Activated T-helper 1 cell treated with anti-CD3 and anti-CD28 coated beads, Interleukin-2, amount 50 U/mL, for 16 hours (primary cell): ENCODE measurements around the gene OLFML1.

Experiments
- DNase-seq, 2 donors: peaks; one replicate each; pipeline ENCODE4 v3.0.0-alpha.2; 2020; ENCODE audit warnings: low read depth in 1 of 2, low spot score in 1 of 2

Gene OLFML1

DNA sequence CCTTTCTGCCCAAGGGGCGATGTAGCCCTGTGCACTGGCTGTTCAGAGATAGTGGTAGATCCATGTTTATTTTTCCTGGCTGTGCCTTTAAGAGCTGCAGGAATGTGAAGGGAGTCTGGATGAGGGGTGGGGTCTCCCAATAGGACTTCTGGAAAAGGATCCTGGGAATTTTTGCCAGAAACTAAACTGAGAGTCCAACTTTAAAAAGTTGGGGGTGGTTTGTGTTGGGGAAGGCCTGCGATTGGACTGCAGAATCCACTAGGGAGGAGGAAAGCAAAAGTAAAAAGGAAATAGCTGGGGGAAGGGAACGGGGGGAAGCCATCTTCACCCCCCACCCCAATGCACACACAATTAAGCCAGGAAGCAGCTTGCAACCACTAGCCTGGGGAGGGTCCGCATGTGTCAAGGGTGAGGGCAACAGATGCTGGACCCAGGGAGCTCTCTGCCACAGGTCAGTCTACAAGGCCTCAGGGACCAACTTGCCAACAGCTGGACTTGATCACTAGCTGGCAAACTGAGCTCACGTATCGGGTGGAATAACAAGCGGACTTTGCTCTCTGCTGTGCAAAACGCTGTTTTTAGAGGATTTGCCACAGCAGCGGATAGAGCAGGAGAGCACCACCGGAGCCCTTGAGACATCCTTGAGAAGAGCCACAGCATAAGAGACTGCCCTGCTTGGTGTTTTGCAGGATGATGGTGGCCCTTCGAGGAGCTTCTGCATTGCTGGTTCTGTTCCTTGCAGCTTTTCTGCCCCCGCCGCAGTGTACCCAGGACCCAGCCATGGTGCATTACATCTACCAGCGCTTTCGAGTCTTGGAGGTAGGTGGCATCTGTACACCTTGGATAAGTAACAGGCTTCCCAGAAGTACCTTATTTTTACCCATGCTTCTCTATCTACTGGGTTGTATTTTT, at the start of gene OLFML1:
Gene OLFML1, plus strand, starts transcription at position 321 of the 912 bp plus-strand sequence. Its CDS starts 370 bp downstream, at position 691.
- DNase-seq: no peak

DNA sequence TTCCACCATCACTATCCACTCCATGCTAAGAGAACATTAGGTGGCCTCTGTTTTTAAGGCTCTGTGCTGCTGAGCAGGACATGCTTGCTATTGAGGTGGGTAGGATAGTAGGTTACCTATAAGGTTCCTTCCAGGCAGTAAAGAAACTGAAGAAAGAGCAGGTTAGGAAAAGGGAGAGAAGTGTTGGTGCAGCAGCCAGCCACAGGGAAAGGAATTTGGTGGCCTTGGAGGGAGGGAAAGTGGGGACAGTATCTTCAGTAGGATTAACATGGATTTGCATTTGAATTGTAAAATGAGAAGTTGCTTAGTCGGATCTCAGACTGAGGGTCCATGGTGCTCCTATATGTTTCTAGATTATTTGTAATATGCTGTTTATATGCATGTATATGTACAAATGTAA, 49.2 kb upstream of the OLFML1 start:
- DNase-seq: no peak

DNA sequence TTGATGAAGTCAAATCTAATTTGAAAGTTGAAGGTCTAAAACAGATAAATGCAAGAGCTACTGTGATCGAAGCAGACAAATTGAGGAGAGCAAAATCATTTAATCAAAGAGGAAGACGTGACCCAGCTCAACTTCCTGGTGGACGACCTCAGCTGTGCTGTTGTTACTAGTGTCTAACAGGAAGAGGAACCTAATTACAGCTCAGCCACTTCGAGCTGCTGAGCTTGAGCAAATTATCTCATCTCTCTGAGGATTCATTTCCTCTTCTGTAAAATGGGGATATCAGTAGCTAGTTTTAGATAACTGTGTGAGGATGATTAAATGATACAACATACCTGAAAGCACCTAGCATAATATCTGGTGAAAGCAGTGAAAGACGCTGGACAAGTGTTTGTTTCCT, 48.6 kb upstream of the OLFML1 start:
- no peak for DNase-seq

DNA sequence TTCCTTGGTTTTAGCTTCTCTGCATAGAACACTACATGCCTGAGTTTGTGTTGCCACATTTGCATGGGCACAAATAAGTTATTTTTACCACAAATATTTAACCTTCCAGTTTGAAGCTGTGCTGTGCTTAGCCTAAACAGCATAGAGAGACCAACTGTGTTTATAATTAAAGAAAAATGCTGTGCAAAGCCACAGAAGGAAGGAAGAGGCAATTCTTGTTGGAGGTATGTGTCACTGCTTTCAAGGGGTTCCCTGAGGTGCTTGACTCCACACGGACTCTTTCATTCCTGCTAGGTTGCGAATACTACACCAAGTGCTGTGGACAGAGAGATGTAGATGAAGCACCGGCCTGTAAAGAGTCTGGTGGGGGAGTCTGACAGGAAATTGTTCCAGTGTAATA, 47.6 kb upstream of the OLFML1 start:
- DNase-seq: no peak

DNA sequence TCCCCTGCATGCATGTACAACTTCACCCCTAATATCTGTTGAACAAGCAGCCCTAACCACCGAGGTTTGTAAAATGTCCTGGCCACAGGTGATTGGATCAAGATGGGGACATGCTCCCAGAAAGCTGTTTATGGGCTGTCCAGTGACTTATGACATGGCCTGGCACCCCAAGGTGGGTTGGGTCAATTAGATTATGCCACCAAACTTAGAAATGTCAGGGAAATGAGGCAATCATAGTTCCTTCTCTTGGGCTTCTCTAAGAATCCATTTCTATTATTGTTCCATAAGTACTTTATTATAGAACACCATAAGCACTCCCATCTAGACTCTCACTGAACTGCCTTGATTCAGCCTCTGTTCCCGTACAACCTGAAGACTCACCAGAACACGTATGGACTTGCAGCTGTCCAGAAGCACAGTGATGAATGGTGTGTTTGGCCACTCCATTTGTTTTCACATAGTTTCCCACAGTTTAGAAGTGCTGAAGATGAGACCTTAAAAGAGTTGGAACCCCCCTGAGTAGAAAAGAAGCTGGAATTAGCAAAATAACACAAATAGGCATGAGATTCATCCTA, 45.5 kb upstream of the OLFML1 start:
- no peak for DNase-seq

DNA sequence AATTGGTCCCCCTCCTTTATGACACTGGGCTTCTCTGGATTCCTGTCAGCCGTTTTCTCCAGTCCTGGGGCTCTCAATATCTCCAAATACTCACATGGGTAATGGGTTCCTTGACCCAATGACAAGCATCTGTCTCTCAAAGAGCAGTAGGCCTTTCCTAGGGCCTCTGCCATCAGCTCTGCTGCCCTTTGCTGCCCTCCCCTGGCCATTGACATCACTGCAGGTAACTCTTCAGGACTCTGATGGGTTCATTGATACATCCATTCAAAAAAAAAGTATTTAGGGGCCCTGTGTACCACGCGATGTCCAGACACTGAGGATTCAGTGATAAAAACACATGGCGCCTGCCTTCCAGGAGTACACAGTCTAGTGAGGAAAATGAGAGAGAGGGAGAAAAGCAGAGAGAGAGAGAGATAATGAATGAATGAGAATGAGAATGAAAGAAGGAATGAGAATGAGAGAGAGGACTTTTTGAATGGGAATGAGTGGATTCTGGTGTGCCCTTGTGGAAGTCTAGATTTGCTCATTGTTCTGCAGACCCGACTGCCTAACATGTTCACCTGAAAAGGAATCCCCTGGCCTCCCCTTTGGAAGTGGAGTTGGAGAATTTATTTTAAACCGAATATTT, 42.6 kb upstream of the OLFML1 start:
- peak; percentile 24 to 61 for DNase-seq

DNA sequence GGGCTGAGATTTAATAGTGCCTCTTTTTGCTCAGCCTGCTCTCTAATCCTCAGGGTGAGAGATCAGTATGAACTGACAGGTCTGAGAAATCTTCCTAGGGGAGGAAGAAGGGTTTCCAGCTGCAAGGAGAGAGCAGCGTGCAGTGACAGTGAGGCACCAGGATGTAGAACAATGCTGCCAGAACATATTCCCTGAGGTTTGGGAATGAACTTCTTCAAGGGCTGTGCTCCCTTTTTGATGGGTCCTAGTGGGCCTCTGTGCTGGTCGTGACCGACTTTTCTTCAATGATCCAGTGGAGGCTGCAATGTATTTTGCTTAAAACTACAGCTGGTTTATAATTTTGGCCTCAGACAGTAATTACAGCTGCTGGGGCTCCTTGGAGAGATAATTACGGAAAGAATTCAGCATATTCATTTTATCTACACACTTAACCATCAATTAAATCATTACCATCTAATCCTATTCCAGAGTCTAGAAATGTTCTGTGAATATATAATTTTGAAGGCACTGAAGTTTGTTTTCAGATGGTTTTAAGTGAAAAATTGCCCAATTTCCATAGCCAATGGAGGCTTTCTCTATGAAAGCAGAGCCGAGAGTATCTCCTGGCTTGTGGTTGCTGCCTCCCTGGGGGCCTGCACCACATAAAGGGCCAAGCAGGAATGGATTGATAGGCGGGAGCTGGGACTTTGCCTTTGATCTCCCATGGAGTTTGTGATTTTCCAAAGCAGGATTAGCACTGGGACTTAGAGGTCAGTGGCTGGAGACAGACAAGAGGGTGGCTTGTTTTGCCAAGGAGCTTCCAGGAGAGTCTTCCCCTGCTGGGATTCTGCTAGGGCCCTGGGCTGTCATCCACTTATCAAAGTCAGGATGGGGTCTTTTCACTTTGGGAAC, 41.0 kb upstream of the OLFML1 start:
- DNase-seq: no peak

DNA sequence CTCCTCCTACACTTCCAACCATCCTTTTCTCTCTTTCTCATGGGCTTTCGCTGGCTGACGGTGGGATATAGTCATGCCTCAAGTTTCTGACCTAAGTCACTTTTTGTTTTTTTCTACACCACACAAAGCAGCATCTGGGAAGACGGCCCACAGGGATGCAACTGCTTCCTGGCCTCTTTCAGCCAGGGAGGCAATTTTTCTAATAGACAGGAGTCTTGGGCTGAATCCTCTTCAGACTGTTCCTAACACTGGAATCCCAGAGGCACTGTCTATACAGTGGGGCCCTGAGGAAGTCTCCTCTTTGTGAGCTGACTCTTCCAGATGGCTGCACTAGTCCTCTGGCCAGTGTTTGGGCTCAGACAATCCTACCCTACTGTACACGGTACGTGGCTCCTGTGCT, 39.7 kb upstream of the OLFML1 start:
- no peak for DNase-seq

DNA sequence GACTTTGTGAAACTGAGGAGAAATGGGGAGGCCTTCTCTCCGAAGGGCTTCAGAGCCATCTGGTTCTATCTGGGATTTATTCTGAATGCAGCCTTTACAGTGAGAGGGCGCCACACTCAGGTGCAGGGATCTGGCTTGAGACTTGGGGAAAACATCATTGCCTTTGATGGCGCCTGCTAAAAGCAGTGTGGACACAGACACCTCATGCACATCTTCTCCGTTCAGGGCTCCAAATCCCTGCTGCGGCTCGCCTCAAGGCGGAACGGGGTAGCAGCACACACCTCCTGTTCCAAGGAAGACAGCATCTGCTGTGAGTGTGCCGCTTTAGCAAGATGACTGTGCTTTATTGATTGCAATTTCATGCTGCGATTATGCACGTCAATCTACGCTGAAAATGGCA, 37.1 kb upstream of the OLFML1 start:
- no peak for DNase-seq

DNA sequence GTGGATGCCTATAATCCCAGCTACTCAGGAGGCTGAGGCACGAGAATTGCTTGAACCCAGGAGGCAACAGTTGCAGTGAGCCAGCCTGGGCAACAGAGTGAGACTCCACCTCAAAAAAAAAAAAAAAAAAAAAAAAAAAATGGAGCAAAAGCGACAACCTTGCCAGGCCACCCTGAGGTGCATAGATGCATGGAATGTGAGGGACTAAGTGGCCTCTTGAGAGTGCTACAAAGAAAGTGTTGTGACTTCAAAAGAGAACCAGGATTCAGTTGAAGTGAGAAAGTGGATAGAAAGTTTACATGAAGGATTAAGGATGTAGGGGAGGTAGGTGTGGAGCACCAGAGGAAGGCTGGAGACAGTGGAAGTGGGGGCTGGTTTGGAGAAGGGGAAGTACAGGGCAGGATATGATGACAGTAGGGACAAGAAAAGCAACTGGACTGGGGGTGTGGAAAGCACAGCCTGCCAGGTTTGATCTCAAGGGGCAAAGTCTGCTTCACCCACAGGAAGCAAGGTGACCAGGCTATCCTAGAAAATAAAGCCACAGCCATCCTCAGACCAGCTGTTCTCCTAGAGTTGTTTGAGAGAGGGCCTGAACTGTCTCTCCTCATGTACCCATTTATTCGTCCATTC, 36.0 kb upstream of the OLFML1 start:
- no peak for DNase-seq

DNA sequence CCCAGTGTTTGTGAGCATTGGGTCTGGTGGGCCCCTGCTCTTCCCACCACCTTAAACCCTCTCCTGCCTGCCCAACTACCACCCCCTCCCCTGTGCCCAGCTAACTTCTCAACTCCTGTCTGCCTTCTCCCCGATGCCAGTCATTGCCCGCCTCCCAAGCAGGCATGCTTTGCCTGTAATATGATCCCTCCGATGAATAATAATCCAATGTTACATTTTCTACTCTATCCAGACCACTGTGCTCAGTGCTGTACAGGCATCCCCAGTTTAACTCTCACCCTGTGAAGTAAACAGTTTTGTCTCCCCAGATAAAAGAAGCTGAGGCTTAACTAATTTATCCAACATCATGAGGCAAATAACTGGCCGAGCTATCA, 35.5 kb upstream of the OLFML1 start:
- DNase-seq: no peak

DNA sequence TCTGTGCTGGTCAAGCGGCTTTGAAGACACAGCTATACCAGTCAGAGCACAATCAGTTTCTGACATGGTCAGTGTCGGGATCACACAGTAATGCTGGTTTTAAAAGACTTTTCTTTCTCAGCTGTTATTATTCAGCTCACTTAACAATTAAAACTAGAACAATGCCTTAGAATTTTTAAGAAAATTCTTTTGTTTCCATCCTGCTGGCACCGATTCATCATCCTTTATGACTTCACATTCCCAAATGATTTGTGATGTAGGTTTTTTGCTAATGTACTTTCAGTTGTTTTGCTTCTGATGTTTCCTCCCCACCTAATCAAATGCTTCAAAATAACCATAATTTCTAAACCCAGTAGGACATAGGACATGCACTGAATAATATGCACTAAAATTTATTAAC, 34.5 kb upstream of the OLFML1 start:
- no peak for DNase-seq

DNA sequence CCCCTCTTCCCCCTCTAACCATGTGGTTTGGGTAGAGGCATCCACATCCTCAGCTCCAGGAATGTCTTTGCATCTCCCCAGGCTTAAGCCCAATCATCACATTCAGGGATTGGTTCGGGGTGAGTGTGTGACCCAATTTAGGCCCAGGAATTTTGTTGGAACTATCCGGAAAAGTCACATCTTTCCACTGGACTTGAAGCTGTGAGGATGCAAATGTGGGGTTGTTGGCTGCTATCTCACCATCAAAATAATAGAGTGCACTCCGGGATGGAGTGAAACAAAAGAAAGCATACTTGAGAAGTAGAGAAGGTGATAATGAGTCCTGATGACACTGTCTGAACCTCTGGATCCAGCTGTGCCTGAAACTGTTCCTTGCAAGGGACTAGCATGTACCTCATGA, 33.8 kb upstream of the OLFML1 start:
- DNase-seq: no peak

DNA sequence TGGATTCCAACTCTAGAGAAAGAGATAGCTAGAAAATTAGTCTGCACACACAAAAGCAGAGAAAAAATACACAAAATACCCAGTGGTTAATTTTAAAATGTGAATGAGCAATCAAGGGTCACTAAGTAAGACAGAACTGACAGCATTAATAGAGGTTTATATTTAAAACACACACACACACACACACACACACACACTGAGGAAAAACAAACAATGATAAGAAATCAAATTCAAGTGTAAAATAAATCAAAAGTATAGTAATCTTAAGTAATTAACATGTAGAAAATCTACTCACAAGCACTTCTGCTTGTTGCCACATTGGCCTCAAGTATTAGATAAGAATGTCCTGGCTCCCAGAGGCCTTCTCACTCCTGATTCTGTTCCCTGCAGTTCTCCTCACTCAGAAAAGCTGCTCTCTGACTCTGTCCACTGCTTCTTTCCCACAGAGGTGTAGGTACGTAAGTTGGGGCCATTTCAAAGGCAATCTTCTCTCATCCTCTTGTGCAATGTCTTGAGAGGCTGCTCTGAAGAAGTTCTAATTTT, 33.3 kb upstream of the OLFML1 start:
- DNase-seq: no peak

DNA sequence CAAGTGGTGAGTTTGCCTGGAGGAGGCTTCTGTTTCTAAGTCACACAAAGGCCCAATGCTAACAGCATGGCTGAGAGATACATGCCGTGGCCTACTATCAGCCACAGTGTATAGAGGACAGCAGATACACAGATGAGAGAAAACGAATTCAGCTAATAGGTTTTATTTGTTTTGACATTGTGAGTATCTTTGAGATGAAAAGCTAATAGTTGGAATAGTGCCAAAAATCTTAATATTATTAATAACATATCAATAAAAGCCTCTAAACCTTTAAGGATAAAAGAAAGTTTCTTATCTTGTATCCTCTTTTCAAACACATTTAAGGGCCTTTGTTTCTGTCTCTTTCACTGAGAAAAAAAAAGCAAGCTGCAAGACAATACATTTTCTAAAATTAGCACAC, 30.5 kb upstream of the OLFML1 start:
- DNase-seq: no peak

DNA sequence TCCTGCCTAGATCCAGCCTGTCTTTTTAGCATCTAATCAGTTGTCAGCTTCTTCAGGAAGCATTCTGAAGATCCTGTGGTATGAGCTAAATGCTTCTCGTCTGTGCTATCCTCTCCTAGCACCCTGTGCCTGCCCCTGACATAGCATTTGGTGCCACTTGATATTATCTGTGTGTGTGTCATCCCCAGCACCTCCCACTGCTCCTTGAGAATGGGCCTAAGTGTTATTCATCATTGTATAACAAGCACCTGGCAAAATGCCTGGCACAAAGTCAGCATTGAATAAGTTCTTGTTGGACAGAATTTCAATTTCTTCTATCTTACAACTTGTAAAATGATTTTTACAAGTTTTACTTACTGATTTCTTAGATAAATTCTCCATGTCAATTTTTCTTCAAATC, 28.1 kb upstream of the OLFML1 start:
- DNase-seq: no peak

DNA sequence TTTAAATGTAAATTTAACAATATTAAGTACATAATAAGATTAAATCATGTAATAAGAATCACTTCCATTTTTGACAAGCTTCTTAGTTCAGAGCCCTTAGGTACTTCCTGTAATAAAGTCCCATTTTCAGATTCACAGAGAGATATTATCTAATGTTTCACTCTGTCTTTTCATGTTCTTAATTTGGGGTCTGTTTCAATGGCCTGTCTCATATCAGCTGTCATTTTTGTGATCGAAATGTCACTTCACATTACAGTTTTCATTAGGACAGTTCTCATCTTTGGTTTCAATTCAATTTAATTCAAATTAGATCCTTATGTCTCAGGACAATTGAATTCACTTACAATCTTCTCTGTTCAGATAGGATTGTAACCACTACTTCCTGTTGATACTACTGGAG, 22.6 kb upstream of the OLFML1 start:
- no peak for DNase-seq

DNA sequence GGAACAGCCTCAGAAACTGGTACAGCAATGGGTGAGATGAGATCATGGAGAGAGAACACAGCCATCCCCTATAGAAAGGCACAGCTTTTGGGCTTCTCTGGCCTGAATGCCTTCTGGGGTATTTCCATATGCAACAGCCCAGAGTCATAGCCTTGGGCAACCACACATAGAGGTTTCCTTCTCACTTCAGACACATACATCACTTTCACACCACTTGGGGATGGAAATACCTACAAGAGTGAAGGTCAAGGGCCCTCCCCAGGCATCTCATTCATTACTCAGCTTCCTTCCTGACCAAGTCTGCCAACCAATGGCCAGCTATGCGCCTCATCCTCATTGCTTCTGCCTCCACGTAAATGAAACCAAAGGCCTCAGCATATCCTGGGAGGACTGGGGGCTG, 17.7 kb upstream of the OLFML1 start:
- no peak for DNase-seq

DNA sequence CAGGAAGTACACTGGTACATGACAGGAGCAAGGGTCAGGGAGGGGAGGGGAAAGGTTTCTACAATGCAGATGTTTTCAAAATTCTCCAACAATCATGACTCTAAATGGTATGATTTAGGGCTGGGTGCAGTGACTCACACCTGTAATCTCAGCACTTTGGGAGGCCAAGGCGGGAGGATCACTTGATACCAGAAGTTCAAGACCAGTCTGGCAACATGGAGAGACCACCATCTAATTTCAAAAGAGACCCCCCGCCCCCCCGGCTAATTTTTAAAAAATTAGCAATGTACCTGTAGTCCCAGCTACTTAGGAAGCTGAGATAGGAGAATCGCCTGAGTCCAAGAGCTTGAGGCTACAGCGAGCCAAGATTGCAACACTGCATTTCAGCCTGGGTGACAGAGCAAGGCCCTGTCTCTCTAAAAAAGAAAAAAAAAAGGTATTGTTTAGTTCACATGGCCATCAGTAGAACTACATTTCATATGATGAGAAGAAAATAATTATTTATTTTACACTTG, 15.9 kb upstream of the OLFML1 start:
- DNase-seq: no peak

DNA sequence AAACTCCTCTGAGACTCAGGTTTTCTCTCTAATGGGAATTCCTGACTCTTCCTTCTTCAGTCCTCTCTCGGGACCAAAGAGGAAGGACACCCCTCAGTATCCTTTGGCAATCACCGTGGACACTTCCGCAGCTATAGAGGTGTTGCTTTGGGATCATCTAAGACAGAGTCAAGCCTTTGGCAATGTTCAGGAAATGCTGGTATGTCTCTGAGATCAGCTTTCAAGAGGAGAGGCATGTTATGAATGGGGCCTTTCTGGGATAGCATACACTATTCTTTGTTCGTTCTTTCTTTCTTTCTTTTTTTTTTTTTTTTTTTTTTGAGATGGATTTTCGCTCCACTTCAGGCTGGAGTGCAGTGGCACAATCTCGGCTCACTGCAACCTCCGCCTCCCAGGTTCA, 14.2 kb upstream of the OLFML1 start:
- no peak for DNase-seq
